GM23338 (cell line): ENCODE data around the gene TYMS. TPM values are rescaled to one million over a fixed set of nuclear protein-coding genes. Genes with fewer than 3 reads are reported as not detected.

Source experiments
- ATAC-seq: fragments of 200-7000 bp; cut with Tn5 transposase; 3 replicates; pipeline ENCODE4 v1.9.1; 2020
- DNase-seq: peaks from one replicate; pipeline ENCODE4 v3.0.0-alpha.2; 2015; ENCODE audit warnings: low spot score
- H2AFZ ChIP-seq: fragments of 200-600 bp; sonication (generic); 2 replicates; pipeline ENCODE4 v1.8.0; 2016; ENCODE audit warnings: antibody characterized with exemption, mild to moderate bottlenecking, moderate library complexity
- H3F3A ChIP-seq: fragments of 200-600 bp; sonication (generic); replicated peaks from 2 replicates; pipeline ENCODE4 v1.8.0; 2017; ENCODE audit warnings: antibody characterized with exemption, mixed run types, low read depth
- H3K27ac ChIP-seq: fragments of 200-600 bp; sonication (generic); 2 replicates; pipeline ENCODE4 v1.6.1; 2016; ENCODE audit warnings: low read depth
- H3K27me3 ChIP-seq: fragments of 200-600 bp; sonication (generic); 2 replicates; pipeline ENCODE4 v1.8.0; 2016; ENCODE audit warnings: mild to moderate bottlenecking, mixed run types, moderate library complexity; ENCODE audit not compliant: insufficient read depth
- H3K36me3 ChIP-seq: fragments of 200-600 bp; sonication (generic); 2 replicates; pipeline ENCODE4 v1.8.0; 2016; ENCODE audit warnings: mild to moderate bottlenecking; ENCODE audit not compliant: insufficient read depth
- H3K4me1 ChIP-seq: fragments of 200-600 bp; sonication (generic); 2 replicates; pipeline ENCODE4 v1.8.0; 2016; ENCODE audit warnings: mild to moderate bottlenecking, moderate library complexity; ENCODE audit not compliant: insufficient read depth
- H3K4me2 ChIP-seq: fragments of 200-600 bp; sonication (generic); 2 replicates; pipeline ENCODE4 v1.7.1; 2017; ENCODE audit warnings: mixed run types
- H3K4me3 ChIP-seq: fragments of 200-600 bp; sonication (generic); 2 replicates; pipeline ENCODE4 v1.6.1; 2016; ENCODE audit warnings: mixed run types
- H3K79me2 ChIP-seq: fragments of 200-600 bp; sonication (generic); replicated peaks from 2 replicates; pipeline ENCODE4 v1.8.0; 2017; ENCODE audit warnings: mild to moderate bottlenecking; ENCODE audit not compliant: insufficient read depth
- H3K9me2 ChIP-seq: fragments of 200-600 bp; sonication (generic); 2 replicates; pipeline ENCODE4 v1.8.0; 2017; ENCODE audit not compliant: insufficient read depth
- H4K20me1 ChIP-seq: fragments of 200-600 bp; sonication (generic); replicated peaks from 2 replicates; pipeline ENCODE4 v1.8.0; 2017; ENCODE audit warnings: mild to moderate bottlenecking; ENCODE audit not compliant: insufficient read depth
- H3K27ac Mint-ChIP-seq: 2 replicates; pipeline ENCODE4 v1.8.0; 2020; ENCODE audit warnings: inconsistent platforms, mild to moderate bottlenecking, moderate library complexity, mixed read lengths
- H3K27me3 Mint-ChIP-seq: 3 replicates; pipeline ENCODE4 v1.8.0; 2022; ENCODE audit warnings: low read depth, mild to moderate bottlenecking, moderate library complexity, mixed read lengths, inconsistent platforms; ENCODE audit not compliant: insufficient read depth, poor library complexity
- H3K36me3 Mint-ChIP-seq: 3 replicates; pipeline ENCODE4 v1.8.0; 2021; ENCODE audit warnings: low read depth, mild to moderate bottlenecking, inconsistent platforms, moderate library complexity, mixed read lengths
- H3K4me1 Mint-ChIP-seq: 3 replicates; pipeline ENCODE4 v1.8.0; 2020; ENCODE audit warnings: mild to moderate bottlenecking, inconsistent platforms, mixed read lengths
- H3K4me3 Mint-ChIP-seq: 3 replicates; pipeline ENCODE4 v1.8.0; 2021; ENCODE audit warnings: moderate library complexity, mild to moderate bottlenecking, inconsistent platforms, mixed read lengths
- H3K9me3 Mint-ChIP-seq: 3 replicates; pipeline ENCODE4 v1.8.0; 2020; ENCODE audit warnings: moderate library complexity, mild to moderate bottlenecking, inconsistent platforms, mixed read lengths
- CREB1 ChIP-seq: fragments of 250-450 bp; sonication (Bioruptor Pico); IDR thresholded peaks from 2 replicates; pipeline ENCODE4 v1.5.0; 2020; ENCODE audit warnings: low read depth, mild to moderate bottlenecking, moderate library complexity
- CTCF ChIP-seq, 2 experiments: fragments of 200-600 bp in 1 of 2; sonication (generic) in 1 of 2; conservative IDR thresholded peaks; 2 replicates each; pipeline versions ENCODE4 v1.5.1 to v1.6.1; 2016 to 2017; ENCODE audit warnings: antibody characterized with exemption in 2 of 2, low read depth in 2 of 2, mild to moderate bottlenecking in 2 of 2, moderate library complexity in 1 of 2
- EZH2 ChIP-seq: fragments of 200-600 bp; sonication (generic); IDR thresholded peaks from one replicate; pipeline ENCODE4 v1.8.0; 2017; ENCODE audit warnings: antibody characterized with exemption, mild to moderate bottlenecking, low read depth; ENCODE audit not compliant: unreplicated experiment
- EZH2phosphoT487 ChIP-seq: fragments of 200-600 bp; sonication (generic); IDR thresholded peaks from one replicate; pipeline ENCODE4 v1.8.1; 2018; ENCODE audit warnings: antibody characterized with exemption; ENCODE audit not compliant: unreplicated experiment
- JUNB ChIP-seq: IDR thresholded peaks from one replicate; pipeline ENCODE4 v1.6.1; 2016; ENCODE audit warnings: antibody characterized with exemption; ENCODE audit not compliant: unreplicated experiment
- NANOG ChIP-seq: IDR thresholded peaks from 2 replicates; pipeline ENCODE4 v1.6.1; 2016; ENCODE audit warnings: antibody characterized with exemption, borderline replicate concordance
- POLR2AphosphoS5 ChIP-seq: IDR thresholded peaks from 2 replicates; pipeline ENCODE4 v1.6.1; 2016; ENCODE audit warnings: antibody characterized with exemption, low read depth
- REST ChIP-seq: IDR thresholded peaks from one replicate; pipeline ENCODE4 v1.6.1; 2018; ENCODE audit warnings: antibody characterized with exemption; ENCODE audit not compliant: unreplicated experiment
- STAT1 ChIP-seq: IDR thresholded peaks from one replicate; pipeline ENCODE4 v1.6.1; 2016; ENCODE audit warnings: antibody characterized with exemption; ENCODE audit not compliant: unreplicated experiment
- ZNF331 ChIP-seq: fragments of 250-450 bp; sonication (Bioruptor Pico); IDR thresholded peaks from 2 replicates; pipeline ENCODE4 v1.5.0; 2020; ENCODE audit warnings: low read depth, mild to moderate bottlenecking, moderate library complexity
- polyA plus RNA-seq: library from polyadenylated mRNA; unstranded; fragments of >200 nt; fragmentation: Nextera tagmentation; extraction: Ambion mirVana; gene quantifications from 2 replicates; pipeline ENCODE4 v1.2.1, GENCODE V29; 2016
- total RNA-seq: library from RNA; depleted of rRNA; stranded (reverse); fragments of >200 nt; shearing (Covaris generic); gene quantifications from 2 replicates; pipeline ENCODE4 v1.2.3, GENCODE V29; 2014

TYMS gene
- total and polyA plus RNA-seq, 2 experiments from 2014 or later, result 52.9 to 72.3 TPM

GRCh38 chr18:686339-687111, 29.1 kb downstream of the TYMS start (continued):
- TF ChIP-seq CTCF (conservative IDR thresholded peaks at IDR 0.05; ENCODE audit: low read depth in 2 of 2) (0 out of 4 replicates have a peak, but pooled peaks of 1 of the 2 experiments have one; percentile 4), POLR2AphosphoS5 (0 out of 2 replicates have a peak, but pooled peaks have one; percentile 33)

- Histone ChIP-seq H3K4me2 (no peak overlapping the region), H2AFZ (no peak overlapping the region), H3K79me2 (no peaks in the 10 kb centered on the region), H3K27ac (no peak overlapping the region), H3F3A (0 out of 2 replicates have a peak, but pooled peaks cover 2% of the 10 kb centered on the region), H3K27me3 (no peaks in the 10 kb centered on the region), H3K4me1 (peaks cover 15% of the 10 kb centered on the region; the same call in 1 of the 2 replicates), H3K4me3 (no peak overlapping the region), H4K20me1 (peaks cover 4% of the 10 kb centered on the region), H3K36me3 (no peaks in the 10 kb centered on the region; the same call in 1 of the 2 replicates), H3K9me2 (no peaks in the 10 kb centered on the region)
- no peak for ATAC-seq
- H3K9me3 Mint-ChIP-seq, result no peaks in the 10 kb centered on the region
- no peak overlapping the region for H3K4me3 Mint-ChIP-seq
- H3K36me3 Mint-ChIP-seq, result peaks cover 71% of the 10 kb centered on the region
- H3K4me1 Mint-ChIP-seq, result peaks cover 36% of the 10 kb centered on the region
- DNase-seq, result no peak
- no peak overlapping the region for H3K27ac Mint-ChIP-seq
- H3K27me3 Mint-ChIP-seq, result peaks cover 7% of the 10 kb centered on the region
- no peak for TF ChIP-seq ZNF331 (CRISPR knock-in tag)
- no peak for TF ChIP-seq CREB1 (CRISPR knock-in tag)
- TF ChIP-seq STAT1, result no peak
- no peak for TF ChIP-seq NANOG
- no peak for TF ChIP-seq REST
- TF ChIP-seq JUNB, result no peak
- no peak for TF ChIP-seq EZH2phosphoT487
- no peak for TF ChIP-seq CTCF (conservative IDR thresholded peaks at IDR 0.05; ENCODE audit: low read depth in 2 of 2)
- TF ChIP-seq EZH2, result no peak
These were observed 30.9 kb downstream of the TYMS start for GRCh38 chr18:688323-688722.
